ENCODE results near the gene FSIP2. TPM values are rescaled to one million over a fixed set of nuclear protein-coding genes. Genes with fewer than 3 reads are reported as not detected.

Gene FSIP2, protein sequence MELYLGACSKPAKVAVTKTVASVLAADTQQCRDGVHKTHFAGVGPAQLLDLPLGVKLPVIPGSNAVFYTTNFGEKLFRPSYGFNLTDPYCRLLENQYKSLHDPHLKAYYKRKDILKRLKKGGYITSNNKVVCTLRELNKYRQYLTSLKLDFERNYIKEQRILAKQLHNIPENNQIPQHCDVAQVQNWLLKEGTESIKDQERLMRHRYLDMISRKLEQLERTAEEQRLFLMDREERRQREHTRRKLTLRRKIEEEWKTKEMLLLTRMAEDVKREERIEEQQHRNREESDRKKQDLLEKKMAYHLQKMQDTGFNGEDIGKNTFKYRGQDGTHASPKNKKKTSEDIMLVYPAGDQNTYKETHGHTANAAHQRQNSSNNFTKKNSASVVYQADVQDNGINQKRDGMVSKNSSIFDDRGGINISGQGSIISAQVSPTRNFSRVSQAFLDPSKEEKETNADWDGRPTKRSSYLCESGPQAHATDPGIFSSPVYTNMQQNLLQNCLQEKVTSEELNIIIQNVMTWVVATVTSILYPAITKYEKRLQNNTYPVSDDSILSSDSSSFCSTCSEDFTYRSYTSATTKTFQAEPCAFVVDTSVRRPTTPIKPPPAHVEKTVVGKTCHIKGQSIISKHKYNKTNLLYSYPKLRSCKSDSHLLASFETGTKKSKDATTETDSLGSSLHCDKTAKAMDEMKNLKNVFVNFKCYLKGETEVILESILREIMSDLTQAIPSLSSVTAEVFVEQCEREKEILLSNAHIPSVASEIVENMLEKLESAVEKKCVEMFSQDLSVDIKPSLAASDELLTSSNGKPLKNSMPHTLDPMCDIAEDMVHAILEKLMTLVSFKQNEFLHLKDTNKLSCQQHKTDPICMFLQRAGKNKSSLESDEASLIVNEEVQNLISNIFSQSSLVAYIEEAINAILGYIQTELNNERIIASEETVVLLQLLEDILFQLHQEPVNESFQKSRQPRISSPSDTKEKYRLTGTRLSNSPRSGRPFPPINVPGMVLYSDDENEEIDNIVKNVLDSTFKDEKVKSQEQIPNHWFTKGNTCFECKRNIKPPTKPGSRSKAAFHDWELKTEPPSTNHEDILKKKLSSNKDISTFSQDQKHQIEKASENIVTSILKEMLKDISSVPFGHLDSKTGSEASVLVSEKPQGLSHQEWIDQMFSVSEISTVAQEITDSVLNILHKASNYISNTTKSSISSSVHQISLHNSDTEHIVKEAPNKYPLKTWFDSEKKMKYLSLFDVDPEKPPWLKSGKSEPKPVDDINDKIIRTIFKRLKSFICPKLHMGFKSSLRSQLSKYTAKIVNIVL (N-terminal part only)
- 0.05 TPM in 1 of 2 replicates, not detected in the other for total RNA-seq

DNA sequence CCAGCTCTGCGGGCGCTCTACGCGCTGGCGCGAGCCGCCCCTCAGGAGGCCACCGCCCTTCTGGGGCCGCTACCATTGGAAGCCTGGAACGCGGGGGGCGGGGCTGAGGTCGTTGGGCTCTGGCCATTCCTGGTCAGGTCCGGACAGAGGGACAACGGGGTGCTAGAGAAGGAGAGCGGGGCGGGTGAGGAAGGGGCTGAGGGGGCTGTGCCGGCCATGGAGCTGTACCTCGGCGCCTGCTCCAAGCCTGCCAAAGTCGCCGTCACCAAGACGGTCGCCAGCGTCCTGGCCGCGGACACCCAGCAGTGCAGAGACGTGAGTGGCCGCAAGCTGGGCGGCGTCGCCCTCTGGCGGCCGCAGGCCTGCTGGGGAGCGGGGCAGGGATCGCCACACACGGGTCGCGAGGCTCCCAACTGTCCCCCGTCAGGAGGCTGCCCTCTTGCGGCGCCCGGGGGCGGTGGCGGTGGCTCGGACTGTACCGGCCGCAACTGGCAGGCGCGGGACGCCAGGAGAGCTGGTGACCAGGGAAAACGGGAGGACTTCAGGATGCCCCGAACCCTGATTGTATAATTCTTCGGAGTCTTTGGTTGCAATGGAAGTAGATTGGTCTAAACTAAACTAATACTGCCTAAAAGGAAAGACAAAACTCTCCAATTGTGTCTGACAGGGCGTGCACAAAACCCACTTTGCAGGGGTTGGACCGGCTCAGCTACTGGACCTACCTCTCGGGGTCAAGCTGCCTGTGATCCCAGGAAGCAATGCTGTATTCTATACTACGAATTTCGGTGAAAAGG lies at the start of gene FSIP2:
TSS of gene FSIP2 (plus strand) at position 126 of the 794 bp plus-strand sequence. CDS start at position 217, 91 bp downstream.

